Activated CD4-positive, alpha-beta T cell treated with anti-CD3 and anti-CD28 coated beads for 4 hours (primary cell): Measurements from ENCODE around the gene MMEL1.
"Not testable (repeated sequence)": the region's sequence is repeated elsewhere in the genome, so short reads cannot be mapped to it uniquely, and the experiment has no call there.

Source experiments
- DNase-seq, 2 donors: peaks; one replicate each; pipeline ENCODE4 v3.0.0-alpha.2; 2020

Gene MMEL1, protein sequence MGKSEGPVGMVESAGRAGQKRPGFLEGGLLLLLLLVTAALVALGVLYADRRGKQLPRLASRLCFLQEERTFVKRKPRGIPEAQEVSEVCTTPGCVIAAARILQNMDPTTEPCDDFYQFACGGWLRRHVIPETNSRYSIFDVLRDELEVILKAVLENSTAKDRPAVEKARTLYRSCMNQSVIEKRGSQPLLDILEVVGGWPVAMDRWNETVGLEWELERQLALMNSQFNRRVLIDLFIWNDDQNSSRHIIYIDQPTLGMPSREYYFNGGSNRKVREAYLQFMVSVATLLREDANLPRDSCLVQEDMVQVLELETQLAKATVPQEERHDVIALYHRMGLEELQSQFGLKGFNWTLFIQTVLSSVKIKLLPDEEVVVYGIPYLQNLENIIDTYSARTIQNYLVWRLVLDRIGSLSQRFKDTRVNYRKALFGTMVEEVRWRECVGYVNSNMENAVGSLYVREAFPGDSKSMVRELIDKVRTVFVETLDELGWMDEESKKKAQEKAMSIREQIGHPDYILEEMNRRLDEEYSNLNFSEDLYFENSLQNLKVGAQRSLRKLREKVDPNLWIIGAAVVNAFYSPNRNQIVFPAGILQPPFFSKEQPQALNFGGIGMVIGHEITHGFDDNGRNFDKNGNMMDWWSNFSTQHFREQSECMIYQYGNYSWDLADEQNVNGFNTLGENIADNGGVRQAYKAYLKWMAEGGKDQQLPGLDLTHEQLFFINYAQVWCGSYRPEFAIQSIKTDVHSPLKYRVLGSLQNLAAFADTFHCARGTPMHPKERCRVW

DNA sequence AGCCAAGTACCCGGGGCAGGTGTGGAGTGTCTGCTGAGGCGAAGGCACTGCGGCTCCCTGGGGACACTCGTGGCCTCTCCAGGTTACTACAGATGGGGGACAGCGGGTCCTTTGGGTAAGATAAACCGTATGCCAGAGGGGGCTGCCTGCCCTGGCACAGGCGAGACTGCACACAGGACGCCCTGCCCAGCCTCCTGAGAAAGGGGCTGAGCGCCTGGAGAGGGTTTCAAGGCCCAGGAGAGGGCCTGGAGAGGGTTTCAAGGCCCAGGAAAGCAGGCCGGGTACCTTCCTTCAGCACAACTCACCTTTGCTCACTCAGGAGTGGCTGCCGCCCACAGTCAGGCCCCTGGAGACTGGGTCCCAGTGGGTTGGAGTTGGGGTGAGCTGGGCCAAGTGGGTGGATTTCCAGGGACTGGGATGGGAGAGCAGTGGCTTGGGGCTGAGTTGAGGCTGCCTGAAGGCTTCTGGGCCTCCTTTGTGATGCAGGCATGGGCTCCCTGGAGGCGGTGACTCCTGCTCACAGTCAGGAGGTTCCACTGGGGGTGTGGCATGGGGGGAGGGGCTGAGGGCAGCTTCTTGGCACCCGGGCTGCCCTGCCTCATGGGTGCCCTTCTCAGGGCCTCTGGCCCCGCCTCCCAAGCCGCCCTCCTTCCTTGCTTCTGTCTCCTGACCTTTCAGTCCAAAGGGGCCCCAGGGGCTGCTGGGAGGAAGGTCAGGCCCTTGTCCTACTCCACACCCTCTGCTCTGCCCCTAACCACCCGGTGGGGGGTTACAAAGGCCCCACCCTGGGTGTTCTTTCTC lies at the start of gene MMEL1:
MMEL1 (minus strand) TSS at position 456 of the 801 bp plus-strand sequence. CDS start 3,532 bp downstream, outside the sequence.
- no peak for DNase-seq

DNA sequence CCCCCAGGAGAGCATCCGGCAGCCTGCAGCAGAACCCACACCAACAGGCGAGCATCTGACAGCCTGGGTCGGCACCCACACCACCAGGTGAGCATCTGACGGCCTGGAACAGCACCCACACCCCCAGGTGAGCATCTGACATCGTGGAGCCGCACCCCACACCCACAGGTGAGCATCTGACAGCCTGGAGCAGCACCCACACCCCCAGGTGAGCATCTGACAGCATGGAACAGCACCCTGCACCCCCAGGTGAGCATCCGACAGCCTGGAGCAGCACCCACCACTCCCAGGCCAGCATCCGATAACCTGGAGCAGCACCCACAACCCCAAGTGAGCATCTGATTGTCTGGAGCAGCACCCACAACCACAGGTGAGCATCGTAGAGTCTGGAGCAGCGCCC lies 43.9 kb upstream of the MMEL1 start:
- not testable (repeated sequence) for DNase-seq

DNA sequence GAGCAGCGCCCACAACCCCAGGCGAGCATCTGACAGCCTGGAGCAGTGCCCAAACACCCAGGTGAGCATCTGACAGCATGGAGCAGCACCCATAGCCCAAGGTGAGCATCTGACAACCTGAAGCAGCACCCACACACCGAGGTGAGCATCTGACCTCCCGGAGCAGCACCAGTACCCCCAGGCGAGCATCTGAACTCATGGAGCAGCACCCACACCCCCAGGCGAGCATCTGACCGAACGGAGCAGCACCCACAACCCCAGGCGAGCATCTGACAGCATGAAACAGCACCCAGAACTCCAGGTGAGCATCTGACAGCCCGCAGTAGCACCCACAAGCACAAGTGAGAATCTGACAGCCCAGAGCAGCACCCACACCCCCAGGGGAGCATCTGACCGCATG lies 38.8 kb upstream of the MMEL1 start:
- DNase-seq: not testable (repeated sequence)

DNA sequence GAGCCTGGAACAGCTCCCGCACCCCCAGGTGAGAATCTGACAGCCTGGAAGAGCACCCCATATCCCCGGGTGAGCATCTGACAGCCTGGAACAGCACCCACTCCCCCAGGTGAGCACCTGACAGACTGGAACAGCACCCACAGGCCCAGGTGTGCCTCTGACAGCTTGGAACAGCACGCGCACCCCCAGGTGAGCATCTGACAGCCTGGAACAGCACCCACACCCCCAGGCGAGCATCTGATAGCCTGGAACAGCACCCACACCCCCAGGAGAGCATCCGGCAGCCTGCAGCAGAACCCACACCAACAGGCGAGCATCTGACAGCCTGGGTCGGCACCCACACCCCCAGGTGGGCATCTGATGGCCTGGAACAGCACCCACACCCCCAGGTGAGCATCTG lies 27.0 kb upstream of the MMEL1 start:
- DNase-seq: peak in 1 of 2 donors; percentile 2

DNA sequence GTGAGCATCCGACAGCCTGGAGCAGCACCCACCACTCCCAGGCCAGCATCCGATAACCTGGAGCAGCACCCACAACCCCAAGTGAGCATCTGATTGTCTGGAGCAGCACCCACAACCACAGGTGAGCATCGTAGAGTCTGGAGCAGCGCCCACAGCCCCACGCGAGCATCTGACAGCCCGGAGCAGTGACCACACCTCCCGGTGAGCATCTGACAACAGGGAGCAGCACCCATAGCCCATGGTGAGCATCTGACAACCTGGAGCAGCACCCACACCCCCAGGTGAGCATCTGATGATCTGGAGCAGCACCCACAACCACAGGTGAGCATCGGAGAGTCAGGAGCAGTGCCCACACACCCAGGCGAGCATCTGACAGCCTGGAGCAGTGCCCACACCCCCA lies 25.1 kb upstream of the MMEL1 start:
- DNase-seq: not testable (repeated sequence)

DNA sequence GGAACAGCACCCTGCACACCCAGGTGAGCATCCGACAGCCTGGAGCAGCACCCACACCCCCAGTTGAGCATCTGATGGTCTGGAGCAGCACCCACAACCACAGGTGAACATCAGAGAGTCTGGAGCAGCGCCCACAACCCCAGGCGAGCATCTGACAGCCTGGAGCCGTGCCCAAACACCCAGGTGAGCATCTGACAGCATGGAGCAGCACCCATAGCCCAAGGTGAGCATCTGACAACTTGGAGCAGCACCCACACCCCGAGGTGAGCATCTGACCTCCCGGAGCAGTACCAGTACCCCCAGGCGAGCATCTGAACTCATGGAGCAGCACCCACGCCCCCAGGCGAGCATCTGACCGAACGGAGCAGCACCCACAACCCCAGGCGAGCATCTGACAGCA lies 24.3 kb upstream of the MMEL1 start:
- DNase-seq: peak in 1 of 2 donors; percentile 1

DNA sequence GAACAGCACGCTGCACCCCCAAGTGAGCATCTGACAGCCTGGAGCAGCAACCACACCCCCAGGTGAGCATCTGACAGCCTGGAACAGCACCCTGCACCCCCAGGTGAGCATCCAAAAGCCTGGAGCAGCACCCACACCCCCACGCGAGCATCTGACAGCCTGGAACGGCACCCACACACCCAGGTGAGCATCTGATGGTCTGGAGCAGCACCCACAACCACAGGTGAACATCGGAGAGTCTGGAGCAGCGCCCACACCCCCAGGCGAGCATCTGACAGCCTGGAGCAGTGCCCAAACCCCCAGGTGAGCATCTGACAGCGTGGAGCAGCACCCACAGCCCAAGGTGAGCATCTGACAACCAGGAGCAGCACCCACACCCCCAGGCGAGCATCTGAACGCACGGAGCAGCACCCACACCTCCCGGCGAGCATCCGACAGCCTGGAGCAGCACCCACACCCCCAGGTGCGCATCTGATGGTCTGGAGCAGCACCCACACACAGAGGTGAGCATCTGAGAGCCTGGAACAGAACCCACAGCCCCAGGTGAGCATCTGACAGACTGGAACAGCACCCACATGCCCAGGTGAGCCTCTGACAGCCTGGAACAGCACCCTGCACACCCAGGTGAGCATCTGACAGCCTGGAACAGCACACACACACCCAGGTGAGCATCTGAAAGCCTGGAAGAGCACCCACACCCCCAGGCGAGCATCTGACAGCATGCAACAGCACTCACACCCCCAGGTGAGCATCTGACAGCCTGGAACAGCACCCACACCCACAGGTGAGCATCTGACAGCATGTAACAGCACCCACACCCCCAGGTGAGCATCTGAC lies 23.0 kb upstream of the MMEL1 start:
- DNase-seq: not testable (repeated sequence)

DNA sequence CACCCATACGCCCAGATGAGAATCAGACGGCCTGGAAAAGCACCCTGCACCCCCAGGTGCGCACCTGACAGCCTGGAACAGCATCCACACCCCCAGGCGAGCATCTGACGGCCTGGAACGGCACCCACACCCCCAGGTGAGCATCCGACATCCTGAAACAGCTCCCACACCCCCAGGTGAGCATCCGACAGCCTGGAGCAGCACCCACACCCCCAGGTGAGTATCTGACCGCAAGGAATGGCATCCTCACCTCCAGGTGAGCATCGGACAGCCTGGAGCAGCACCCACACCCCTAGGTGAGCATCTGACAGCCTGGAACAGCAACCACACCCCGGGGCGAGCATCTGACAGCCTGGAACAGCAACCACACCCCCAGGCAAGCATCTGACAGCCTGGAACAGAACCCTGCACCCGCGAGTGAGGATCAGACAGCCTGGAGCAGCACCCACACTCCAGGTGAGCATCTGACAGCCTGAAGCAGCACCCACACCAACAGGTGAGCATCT lies 21.7 kb upstream of the MMEL1 start:
- DNase-seq: not testable (repeated sequence)

DNA sequence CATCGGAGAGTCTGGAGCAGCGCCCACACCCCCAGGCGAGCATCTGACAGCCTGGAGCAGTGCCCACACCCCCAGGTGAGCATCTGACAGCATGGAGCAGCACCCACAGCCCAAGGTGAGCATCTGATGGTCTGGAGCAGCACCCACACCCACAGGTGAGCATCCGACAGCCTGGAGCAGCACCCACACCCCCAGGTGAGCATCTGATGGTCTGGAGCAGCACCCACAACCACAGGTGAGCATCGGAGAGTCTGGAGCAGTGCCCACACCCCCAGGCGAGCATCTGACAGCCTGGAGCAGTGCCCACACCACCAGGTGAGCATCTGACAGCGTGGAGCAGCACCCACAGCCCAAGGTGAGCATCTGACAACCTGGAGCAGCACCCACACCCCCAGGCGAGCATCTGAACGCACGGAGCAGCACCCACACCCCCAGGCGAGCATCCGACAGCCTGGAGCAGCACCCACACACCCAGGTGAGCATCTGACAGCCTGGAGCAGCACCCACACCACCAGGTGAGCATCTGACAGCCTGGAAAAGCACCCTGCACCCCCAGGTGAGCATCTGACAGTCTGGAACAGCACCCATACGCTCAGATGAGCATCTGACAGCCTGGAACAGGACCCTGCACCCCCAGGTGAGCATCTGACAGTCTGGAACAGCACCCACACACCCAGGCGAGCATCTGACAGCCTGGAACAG lies 21.1 kb upstream of the MMEL1 start:
- DNase-seq: peak in 1 of 2 donors; percentile 39

DNA sequence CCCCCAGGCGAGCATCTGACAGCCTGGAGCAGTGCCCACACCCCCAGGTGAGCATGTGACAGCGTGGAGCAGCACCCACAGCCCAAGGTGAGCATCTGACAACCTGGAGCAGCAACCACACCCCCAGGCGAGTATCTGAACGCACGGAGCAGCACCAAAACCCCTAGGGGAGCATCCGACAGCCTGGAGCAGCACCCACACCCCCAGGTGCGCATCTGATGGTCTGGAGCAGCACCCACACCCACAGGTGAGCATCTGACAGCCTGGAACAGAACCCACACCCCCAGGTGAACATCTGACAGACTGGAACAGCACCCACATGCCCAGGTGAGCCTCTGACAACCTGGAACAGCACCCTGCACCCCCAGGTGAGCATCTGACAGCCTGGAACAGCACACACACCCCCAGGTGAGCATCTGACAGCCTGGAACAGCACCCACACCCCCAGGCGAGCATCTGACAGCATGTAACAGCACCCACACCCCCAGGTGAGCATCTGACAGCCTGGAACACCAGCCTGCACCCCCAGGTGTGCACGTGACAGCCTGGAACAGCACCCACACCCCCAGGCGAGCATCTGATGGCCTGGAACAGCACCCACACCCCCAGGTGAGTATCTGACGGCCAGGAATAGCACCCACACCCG lies 20.2 kb upstream of the MMEL1 start:
- DNase-seq: not testable (repeated sequence)

DNA sequence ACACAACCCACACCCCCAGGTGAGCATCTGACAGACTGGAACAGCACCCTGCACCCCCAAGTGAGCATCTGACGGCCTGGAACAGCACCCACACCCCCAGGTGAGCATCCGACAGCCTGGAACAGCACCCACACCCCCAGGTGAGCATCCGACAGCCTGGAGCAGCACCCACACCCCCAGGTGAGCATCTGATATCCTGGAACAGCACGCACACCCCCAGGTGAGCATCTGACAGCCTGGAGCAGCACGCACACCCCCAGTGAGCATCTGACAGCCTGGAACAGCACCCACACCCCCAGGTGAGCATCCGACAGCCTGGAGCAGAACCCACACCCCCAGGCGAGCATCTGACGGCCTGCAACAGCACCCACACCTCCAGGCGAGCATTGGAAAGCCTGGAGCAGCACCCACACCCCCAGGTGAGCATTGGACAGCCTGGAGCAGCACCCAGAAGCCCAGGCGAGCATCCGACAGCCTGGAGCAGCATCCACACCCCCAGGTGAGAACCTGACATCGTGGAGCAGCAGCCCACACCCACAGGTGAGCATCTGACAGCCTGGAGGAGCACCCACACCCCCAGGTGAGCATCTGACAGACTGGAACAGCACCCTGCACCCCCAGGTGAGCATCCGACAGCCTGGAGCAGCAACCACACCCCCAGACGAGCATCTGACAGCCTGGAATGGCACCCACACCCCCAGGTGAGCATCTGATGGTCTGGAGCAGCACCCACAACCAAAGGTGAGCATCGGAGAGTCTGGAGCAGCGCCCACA lies 19.5 kb upstream of the MMEL1 start:
- DNase-seq: not testable (repeated sequence)

DNA sequence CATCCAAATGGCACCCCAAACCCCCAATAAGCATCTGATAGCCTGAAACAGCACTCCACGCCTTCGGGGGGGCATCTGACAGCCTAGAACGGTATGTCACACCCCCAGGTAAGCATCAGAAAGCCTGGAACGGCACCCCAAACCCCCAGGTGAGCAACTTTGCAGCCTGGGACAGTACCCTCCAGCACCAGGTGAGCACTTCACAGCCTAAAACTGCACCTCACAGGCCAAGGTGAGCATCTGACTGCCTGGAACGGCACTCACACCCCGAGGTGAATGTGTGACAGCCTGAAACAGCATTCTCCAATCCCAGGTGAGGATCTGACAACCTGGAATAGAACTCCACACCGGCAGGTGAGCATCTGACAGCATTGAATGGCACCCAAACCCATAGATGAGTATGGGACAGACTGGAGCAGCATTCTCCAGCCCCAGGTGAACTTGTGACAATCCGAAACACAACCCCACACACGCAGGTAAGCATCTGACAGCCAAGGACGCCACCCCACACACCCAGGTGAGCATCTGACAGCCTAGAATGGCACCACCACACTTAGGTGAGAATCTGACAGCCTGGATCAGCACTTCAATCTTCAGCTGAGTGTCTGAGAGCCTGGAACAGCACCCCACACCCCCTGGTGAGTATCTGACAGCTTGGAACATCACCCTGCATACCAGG lies 18.3 kb upstream of the MMEL1 start:
- no peak for DNase-seq

DNA sequence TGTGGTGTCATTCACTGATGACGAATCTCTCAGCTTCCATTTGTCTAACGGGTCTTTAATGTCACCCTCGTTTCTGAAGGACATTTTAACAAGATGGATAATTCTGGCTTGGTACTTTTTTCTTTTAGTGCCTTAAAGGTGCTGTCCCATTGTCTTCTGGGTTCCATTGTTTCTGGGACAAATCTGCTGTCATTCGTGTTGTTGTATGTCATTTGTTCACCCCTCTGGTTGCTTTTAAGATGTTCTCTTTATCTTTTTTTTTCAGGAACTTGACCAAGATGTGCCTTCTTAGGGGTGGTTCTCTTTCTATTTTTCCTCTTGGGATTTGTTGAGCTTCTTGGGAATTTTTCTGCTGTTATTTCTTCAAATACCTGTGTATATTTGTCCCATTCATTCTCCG lies 14.0 kb upstream of the MMEL1 start:
- DNase-seq: no peak

DNA sequence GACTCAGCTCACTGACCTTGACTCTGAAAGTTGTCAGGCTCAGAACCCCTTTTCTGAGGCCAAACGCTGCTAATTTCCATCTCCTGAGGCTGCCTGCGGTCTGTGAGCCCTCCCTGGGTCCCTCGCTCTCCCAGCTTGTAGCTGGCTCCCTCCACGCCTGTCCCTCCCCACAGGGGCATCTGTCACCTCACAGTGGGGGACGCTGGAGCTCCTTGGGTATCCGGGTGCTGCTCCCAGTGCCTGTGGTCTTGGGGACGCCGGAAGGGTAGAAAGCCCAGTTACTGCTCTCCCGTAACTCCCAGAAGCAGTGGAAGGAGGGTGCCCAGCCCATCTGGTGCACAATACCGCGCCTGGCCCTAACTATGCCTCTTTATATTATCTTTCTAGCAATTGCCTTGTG lies 13.0 kb upstream of the MMEL1 start:
- no peak for DNase-seq

DNA sequence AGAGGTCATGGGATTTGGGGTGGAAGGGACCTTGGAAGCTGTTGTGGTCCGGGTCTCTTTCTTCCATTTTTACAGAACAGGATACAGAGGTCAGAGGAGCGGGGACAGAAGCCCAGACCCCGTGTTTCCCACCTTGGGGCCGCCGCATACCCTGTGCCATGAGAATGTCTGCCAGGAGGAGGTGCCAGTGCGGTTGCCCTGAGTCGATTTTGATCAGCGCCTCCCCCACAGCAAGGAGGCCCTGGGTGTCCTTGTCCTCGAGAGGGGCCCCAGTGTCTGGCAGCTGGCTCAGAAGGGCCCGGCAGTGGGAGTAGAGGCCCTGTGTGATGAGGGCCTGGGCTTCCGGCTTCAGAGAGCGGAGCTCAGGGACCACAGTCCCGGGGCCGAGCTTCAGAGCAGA lies 12.3 kb upstream of the MMEL1 start:
- DNase-seq: no peak

DNA sequence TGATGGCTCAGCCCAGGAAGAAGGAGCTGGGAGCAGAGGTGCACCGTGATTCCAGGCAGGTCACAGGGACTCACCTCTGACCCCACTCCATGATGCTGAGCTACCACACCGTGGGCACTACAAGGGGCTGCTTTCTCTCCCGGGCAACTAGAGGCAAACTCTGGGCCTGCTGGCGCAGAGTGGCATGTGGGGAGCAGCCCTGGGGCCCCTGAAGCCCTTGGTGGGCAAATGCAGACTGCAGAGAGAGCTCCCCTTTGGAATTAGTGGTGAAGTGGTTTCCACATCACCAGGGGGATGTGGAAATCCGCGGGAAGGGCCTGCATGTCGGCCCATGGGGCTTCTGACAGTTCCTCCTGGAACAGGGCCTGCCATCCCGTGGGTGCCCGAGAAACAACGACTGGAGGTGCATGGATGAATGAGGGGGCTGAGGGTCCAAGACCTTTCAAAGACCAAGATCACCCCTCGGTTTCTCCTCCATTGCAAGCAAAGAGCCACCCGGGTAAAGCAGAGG lies 11.8 kb upstream of the MMEL1 start:
- DNase-seq: no peak

DNA sequence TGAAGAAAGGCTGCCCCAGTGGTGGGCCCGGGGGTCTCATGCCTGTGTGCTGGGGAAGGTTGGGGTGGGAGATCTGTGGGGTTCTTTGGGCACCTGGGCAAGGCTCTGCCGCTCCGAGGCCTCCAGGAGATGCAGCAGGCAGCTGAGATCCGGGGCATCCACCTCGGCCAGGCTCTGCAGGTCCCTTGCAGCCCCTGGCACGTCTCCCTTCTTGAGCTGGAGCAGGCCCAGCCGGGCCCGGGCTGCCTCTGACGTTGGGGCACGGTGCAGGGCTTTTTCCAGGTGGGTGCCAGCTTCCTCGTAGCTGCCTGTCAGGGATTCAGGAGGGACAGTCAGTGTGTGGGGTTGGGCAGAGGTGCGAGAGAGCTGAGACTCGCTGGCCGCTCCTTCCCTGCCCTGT lies 11.4 kb upstream of the MMEL1 start:
- DNase-seq: no peak

DNA sequence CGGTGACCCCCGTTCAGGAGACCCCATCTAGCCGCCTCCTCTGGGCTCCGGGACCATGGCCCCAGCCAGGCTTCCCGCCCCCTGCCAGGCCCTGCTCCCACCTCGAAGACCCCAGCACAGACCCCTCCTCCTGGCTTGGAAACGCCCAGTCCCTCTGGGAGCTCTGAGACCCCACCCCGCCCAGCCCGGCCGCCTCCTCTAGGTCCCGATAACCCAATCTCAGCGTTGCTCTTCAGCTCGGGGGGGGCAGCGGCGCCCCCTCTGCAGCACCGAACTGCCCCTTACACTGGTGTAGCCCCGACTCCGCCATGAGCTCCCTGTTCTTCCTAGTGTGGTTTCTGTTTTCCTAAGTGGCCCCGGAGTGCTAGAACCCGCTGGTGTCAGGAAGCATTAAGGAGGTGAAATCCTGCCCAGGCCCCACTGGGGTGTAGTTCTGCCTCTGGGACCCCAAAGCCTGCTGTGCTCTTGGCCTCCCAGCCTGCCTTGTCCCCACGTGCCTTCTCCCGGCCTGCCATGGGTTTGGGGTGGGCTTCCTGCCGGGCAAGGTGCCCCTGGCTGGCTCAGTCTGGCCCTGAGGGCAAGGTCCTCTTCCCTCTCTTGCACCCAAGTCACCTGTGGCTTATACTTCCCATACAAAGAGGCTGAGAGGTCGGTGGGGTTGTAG lies 10.7 kb upstream of the MMEL1 start:
- no peak for DNase-seq
